Measurements from ENCODE around the gene CORO1C. TPM values are rescaled to one million over a fixed set of nuclear protein-coding genes. Genes with fewer than 3 reads are reported as not detected.
"Not testable (repeated sequence)": the region's sequence is repeated elsewhere in the genome, so short reads cannot be mapped to it uniquely, and the experiment has no call there.

CORO1C gene
- total RNA-seq, 1 donor from 2014 or later, result 171 TPM

- Mint-ChIP-seq H3K27me3 (ENCODE audit: low read depth) (no peaks in the 10 kb centered on the region), H3K4me1 (no peaks in the 10 kb centered on the region), H3K4me3 (no peak overlapping the region), H3K27ac (ENCODE audit: unreplicated experiment) (no peak overlapping the region), H3K36me3 (ENCODE audit: low read depth) (no peaks in the 10 kb centered on the region), H3K9me3 (peaks cover 3% of the 10 kb centered on the region)
- no peak for TF ChIP-seq CTCF (conservative IDR thresholded peaks at IDR 0.05)
- no peak for DNase-seq (ENCODE audit: low read depth, low spot score)
Measured at GRCh38 chr12:108751821-108752220, 20.5 kb upstream of the CORO1C start.

- H3K36me3 Mint-ChIP-seq (ENCODE audit: low read depth); H3K27ac Mint-ChIP-seq (ENCODE audit: unreplicated experiment); DNase-seq (ENCODE audit: low read depth, low spot score); H3K4me1 Mint-ChIP-seq; H3K27me3 Mint-ChIP-seq (ENCODE audit: low read depth); H3K9me3 Mint-ChIP-seq; H3K4me3 Mint-ChIP-seq: not testable (repeated sequence)
Measured at GRCh38 chr12:108751003-108751402, 19.7 kb upstream of the CORO1C start.

- no peak for DNase-seq (ENCODE audit: low read depth, low spot score)
- Mint-ChIP-seq H3K27ac (ENCODE audit: unreplicated experiment) (no peak overlapping the region), H3K4me3 (no peak overlapping the region), H3K9me3 (peaks cover 3% of the 10 kb centered on the region), H3K4me1 (no peaks in the 10 kb centered on the region), H3K27me3 (ENCODE audit: low read depth) (no peaks in the 10 kb centered on the region), H3K36me3 (ENCODE audit: low read depth) (no peaks in the 10 kb centered on the region)
- no peak for TF ChIP-seq CTCF (conservative IDR thresholded peaks at IDR 0.05)
Measured at GRCh38 chr12:108750526-108750925, 19.2 kb upstream of the CORO1C start.

GRCh38 chr12:108747563-108747962, 16.2 kb upstream of the CORO1C start:
- Mint-ChIP-seq H3K27ac (ENCODE audit: unreplicated experiment) (peak overlapping the region; percentile 57), H3K27me3 (ENCODE audit: low read depth) (no peaks in the 10 kb centered on the region), H3K9me3 (peaks cover 3% of the 10 kb centered on the region), H3K36me3 (ENCODE audit: low read depth) (no peaks in the 10 kb centered on the region), H3K4me3 (no peak overlapping the region), H3K4me1 (no peaks in the 10 kb centered on the region)
- no peak for DNase-seq (ENCODE audit: low read depth, low spot score)
- no peak for TF ChIP-seq CTCF (conservative IDR thresholded peaks at IDR 0.05)

- Mint-ChIP-seq H3K27me3 (ENCODE audit: low read depth) (no peaks in the 10 kb centered on the region), H3K27ac (ENCODE audit: unreplicated experiment) (no peak overlapping the region), H3K9me3 (peaks cover 3% of the 10 kb centered on the region), H3K4me1 (no peaks in the 10 kb centered on the region), H3K36me3 (ENCODE audit: low read depth) (no peaks in the 10 kb centered on the region), H3K4me3 (no peak overlapping the region)
- no peak for DNase-seq (ENCODE audit: low read depth, low spot score)
- TF ChIP-seq CTCF (conservative IDR thresholded peaks at IDR 0.05), result no peak
Measured at GRCh38 chr12:108745641-108746040, 14.3 kb upstream of the CORO1C start.

- Mint-ChIP-seq H3K36me3 (ENCODE audit: low read depth) (no peaks in the 10 kb centered on the region), H3K4me1 (no peaks in the 10 kb centered on the region), H3K4me3 (no peak overlapping the region), H3K9me3 (peaks cover 3% of the 10 kb centered on the region), H3K27me3 (ENCODE audit: low read depth) (no peaks in the 10 kb centered on the region), H3K27ac (ENCODE audit: unreplicated experiment) (peak overlapping the region; percentile 22)
- DNase-seq (ENCODE audit: low read depth, low spot score), result no peak
- TF ChIP-seq CTCF (conservative IDR thresholded peaks at IDR 0.05), result no peak
Measured at GRCh38 chr12:108744021-108744897, 12.9 kb upstream of the CORO1C start.

All from neural crest cell (in vitro differentiated cells).